AG09319 (cell line): ENCODE results near the gene SP2.

Experiments used
- DNase-seq: peaks from one replicate; pipeline ENCODE4 v3.0.0-alpha.2; 2010; ENCODE audit warnings: low read depth; ENCODE audit errors: extremely low read depth
- TF ChIP-seq, protein P1 (sequence below): IDR thresholded peaks from 2 replicates; pipeline ENCODE4 v1.5.1; 2011; ENCODE audit warnings: low read depth, mild to moderate bottlenecking, inconsistent platforms, low read length, moderate library complexity

The SP2 gene

DNA sequence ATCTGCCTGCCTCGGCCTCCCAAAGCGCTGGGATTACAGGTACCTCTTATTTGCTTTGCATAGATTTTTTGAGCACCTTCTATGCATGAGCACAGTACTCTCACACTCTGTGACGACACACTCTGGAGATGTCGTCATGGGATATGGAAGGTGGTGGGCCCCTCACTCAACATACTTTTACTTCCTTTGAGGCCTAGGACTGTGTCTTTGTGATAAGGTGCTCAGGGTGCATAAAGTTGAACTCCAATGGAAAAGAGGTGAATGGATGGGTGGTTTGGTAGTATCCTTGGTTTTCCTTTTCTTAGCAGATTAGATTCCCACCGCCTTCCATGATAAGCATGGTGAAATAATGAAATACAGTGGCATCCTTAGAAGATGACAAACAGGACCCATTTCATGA lies 68.8 kb downstream of the SP2 start:
- TF ChIP-seq, protein P1, sequence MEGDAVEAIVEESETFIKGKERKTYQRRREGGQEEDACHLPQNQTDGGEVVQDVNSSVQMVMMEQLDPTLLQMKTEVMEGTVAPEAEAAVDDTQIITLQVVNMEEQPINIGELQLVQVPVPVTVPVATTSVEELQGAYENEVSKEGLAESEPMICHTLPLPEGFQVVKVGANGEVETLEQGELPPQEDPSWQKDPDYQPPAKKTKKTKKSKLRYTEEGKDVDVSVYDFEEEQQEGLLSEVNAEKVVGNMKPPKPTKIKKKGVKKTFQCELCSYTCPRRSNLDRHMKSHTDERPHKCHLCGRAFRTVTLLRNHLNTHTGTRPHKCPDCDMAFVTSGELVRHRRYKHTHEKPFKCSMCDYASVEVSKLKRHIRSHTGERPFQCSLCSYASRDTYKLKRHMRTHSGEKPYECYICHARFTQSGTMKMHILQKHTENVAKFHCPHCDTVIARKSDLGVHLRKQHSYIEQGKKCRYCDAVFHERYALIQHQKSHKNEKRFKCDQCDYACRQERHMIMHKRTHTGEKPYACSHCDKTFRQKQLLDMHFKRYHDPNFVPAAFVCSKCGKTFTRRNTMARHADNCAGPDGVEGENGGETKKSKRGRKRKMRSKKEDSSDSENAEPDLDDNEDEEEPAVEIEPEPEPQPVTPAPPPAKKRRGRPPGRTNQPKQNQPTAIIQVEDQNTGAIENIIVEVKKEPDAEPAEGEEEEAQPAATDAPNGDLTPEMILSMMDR, result no peak
- DNase-seq, result no peak

DNA sequence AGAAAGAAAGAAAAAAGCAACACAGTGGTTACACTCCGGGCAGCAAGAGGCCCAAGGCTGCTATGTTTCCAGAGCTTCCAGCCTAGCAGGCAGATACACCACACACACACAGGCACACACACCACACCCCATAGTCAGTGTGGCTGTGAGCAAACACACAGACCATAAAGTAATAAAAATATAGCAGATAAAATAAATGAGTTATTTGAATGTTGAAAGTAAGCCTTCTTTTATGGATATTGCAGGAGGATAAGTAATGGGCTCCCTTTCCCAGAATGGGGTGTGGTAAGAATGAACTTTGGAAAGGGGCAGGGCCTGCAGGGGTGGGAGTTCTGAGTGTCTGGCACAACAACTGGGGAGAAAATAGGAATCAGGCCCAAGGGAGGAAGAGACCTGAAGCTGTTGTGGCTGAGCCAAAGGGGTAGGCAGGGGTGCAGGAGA lies 70.1 kb downstream of the SP2 start:
- TF ChIP-seq, protein P1, result no peak
- DNase-seq, result no peak

DNA sequence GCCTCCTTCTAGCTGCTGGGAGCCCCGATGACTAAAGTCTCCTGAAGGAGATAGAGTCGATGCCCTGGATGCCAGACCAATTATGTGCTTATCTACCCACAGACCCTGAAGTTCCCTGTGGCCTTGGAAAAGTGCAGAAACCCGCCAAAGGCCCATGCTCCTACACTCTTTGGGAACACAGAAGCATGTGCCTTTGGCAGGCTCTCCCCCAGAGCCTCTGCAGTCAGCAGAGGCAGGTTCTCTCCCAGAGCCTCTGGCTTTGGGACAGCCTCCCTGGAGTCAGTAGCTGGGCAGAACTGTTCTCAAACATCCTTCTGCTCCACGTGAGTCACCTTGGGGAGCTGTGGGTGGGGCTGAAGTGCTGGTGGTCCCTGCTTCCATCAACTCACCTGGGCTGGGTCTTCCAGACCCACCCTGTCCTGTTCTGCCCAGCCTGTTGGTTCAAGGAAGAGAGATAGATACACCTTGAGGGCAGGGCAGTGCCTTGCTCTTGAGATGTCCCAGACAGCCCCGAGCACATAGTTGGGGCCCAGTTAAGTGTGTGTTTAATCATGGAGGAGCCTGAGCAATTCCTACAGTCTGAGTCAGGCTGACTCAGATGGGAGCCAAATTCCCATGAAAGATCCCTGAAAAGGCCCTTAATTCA lies 71.7 kb downstream of the SP2 start:
- TF ChIP-seq, protein P1, result no peak
- no peak for DNase-seq

DNA sequence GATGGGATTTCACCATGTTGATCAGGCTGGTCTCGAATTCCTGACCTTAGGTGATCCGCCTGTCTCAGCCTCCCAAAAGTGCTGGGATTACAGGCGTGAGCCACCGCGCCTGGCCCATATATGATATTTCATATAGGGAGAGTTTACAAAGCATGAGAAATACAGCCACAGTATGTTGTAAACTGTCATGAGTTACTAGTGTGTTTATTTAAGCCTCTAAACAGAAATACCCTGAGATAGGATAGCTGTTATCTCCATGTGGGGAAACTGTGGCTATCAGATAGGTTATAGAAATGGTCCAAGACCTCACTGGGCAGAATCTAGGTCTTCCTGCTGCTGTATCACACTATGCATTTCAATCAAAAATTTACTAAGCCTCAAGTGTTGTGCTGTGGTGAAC lies 72.8 kb downstream of the SP2 start:
- TF ChIP-seq, protein P1, result no peak
- no peak for DNase-seq

DNA sequence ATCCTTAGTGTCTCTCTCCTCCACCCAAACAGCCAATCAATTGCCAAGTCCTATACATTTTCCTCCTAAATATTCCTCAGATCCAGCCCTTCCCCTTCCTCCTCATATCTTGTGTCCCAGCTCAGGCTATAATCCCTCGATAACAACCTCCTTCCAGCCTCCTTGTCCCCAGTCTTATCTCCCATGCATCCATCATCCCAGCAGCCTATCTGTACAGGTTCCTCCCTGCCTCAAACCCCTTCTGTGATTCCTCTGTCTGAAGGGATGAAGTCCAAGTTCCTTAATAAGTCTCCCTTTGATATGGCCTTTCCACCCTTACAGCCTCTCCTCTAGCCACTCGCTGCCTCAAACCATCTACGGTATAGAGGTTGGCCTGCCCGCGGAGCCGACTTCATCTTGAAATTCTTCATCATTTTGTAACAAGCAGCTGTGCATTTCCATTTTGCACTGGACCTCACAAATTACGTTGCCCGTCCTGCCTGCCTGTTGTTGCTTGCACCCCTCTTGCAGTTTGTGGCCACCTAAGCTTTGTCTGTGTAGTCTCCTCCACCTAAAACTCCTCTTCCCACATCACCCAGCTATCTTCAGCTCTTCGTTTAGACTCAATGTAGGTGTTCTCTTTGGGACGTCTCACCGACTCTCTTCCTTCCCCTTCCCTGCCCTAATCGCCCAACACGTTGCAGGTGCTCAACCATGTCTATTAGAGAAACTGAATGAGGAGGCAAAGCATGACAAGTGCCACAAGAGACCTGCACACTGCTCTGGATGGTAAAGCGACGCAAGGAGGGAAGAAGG lies 74.1 kb downstream of the SP2 start:
- no peak for DNase-seq
- TF ChIP-seq, protein P1, result no peak

DNA sequence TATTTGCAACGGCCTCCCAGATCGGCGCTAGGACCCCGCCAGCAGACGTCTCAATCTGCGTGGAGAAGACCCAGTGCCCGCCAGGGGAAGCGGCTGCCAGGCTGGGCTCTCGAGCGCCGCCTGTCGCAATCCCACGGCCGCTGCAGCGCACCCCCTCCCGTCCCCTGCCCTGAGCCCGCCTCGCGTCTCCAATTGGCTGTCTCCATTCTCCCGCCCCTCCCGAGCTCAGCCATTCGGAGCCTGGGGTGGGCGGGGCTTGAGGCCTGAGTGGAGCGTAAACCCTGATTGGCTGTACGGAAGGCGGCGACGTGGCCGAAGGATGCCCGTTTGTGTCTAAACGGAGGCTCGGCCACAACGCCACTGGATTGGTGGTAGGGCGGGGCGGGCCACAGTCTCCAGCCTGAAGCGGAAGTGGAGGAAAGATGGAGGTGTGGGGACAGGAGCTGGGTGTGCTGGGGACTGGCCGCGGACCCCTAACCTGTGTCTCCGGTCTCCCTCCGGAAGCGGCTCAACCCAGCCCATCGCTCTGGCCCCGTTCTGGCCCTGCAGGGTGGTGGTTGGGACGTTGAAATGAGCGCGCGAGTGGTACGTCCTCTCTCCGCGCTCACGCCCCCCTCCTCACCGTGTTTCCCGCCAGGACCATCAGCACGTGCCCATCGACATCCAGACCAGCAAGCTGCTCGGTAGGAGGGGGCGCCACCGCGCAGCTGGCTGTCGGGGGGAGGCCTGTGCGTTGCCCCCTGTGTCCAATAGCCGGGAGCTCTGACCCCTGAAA lies 74.9 kb downstream of the SP2 start, which contains the start of gene CDK5RAP3:
CDK5RAP3 (plus strand) TSS at position 389 of the 775 bp plus-strand sequence; CDS start at position 423, 34 bp downstream.
- TF ChIP-seq, protein P1, result peak; percentile 83
- DNase-seq, result peak; percentile 98
